Fibroblast of lung (primary cell): Measurements from ENCODE around the gene OPRD1. TPM values are rescaled to one million over a fixed set of nuclear protein-coding genes. Genes with fewer than 3 reads are reported as not detected.
"Not testable (repeated sequence)": the region's sequence is repeated elsewhere in the genome, so short reads cannot be mapped to it uniquely, and the experiment has no call there.

ENCODE experiments used
- DNase-seq, 2 donors: peaks; one replicate each; pipeline versions ENCODE4 v3.0.0 to v3.0.0-alpha.2; 2010; ENCODE audit warnings: low read depth in 2 of 2
- H2AFZ ChIP-seq: 2 replicates; pipeline ENCODE4 v1.5.1; 2012; ENCODE audit warnings: low read length, control low read depth, inconsistent platforms
- H3K27ac ChIP-seq: 2 replicates; pipeline ENCODE4 v1.5.1; 2011; ENCODE audit warnings: low read length, control low read depth; ENCODE audit not compliant: insufficient read depth
- H3K27me3 ChIP-seq: 2 replicates; pipeline ENCODE4 v1.5.1; 2011; ENCODE audit warnings: mild to moderate bottlenecking, low read length; ENCODE audit not compliant: control insufficient read depth, insufficient read depth
- H3K36me3 ChIP-seq: 2 replicates; pipeline ENCODE4 v1.5.1; 2011; ENCODE audit warnings: low read length; ENCODE audit not compliant: control insufficient read depth, insufficient read depth
- H3K4me1 ChIP-seq: 2 replicates; pipeline ENCODE4 v1.5.1; 2011; ENCODE audit warnings: low read length; ENCODE audit not compliant: control insufficient read depth, insufficient read depth; ENCODE audit errors: extremely low read depth
- H3K4me2 ChIP-seq: 2 replicates; pipeline ENCODE4 v1.5.1; 2011; ENCODE audit warnings: low read length, control low read depth; ENCODE audit not compliant: insufficient read depth; ENCODE audit errors: extremely low read depth
- H3K4me3 ChIP-seq, 4 experiments: fragments of 200-600 bp in 1 of 4; sonication (generic) in 1 of 4; replicated peaks in 1 of 4; 2 replicates each; pipeline ENCODE4 v1.5.1; 2011 to 2016; ENCODE audit warnings: low read length in 4 of 4, low read depth in 3 of 4, mild to moderate bottlenecking in 3 of 4, control low read depth in 2 of 4, inconsistent platforms in 1 of 4, mixed read lengths in 1 of 4; ENCODE audit not compliant: insufficient read depth in 1 of 4; ENCODE audit errors: control extremely low read depth in 1 of 4
- H3K79me2 ChIP-seq: 2 replicates; pipeline ENCODE4 v1.5.1; 2012; ENCODE audit warnings: mild to moderate bottlenecking, low read length, inconsistent platforms; ENCODE audit not compliant: control insufficient read depth, insufficient read depth
- H3K9ac ChIP-seq: 2 replicates; pipeline ENCODE4 v1.5.1; 2011; ENCODE audit warnings: mild to moderate bottlenecking, low read length, control low read depth; ENCODE audit not compliant: insufficient read depth
- H3K9me3 ChIP-seq: 2 replicates; pipeline ENCODE4 v1.5.1; 2012; ENCODE audit warnings: low read depth, low read length; ENCODE audit not compliant: control insufficient read depth, insufficient read depth
- H4K20me1 ChIP-seq: 2 replicates; pipeline ENCODE4 v1.5.1; 2011; ENCODE audit warnings: low read length; ENCODE audit not compliant: control insufficient read depth, insufficient read depth; ENCODE audit errors: extremely low read depth
- CTCF ChIP-seq, 2 donors: IDR thresholded peaks in 1 of 2; conservative IDR thresholded peaks in 1 of 2; 1 replicate in 1 of 2; 2 replicates in 1 of 2; pipeline ENCODE4 v1.5.1; 2011 to 2012; ENCODE audit warnings: low read length in 2 of 2, control low read depth in 1 of 2, inconsistent platforms in 1 of 2, low read depth in 1 of 2, mild to moderate bottlenecking in 1 of 2
- EZH2 ChIP-seq: IDR thresholded peaks from 2 replicates; pipeline ENCODE4 v1.5.1; 2012; ENCODE audit warnings: low read length, control low read depth, mild to moderate bottlenecking; ENCODE audit errors: missing control alignments
- polyA plus RNA-seq, 2 donors: library from polyadenylated mRNA; depleted of rRNA in 1 of 2; stranded (reverse) in 1 of 2; unstranded in 1 of 2; fragments of >200 nt; gene quantifications; 2 replicates each; pipeline ENCODE4 v1.2.1, GENCODE V29; 2011 to 2012; ENCODE audit warnings: missing spikeins in 1 of 2
- total RNA-seq: library from RNA; depleted of rRNA; stranded (reverse); fragments of >200 nt; gene quantifications from 2 replicates; pipeline ENCODE4 v1.2.1, GENCODE V29; 2014

The OPRD1 gene
- total and polyA plus RNA-seq, 2 donors (not counting 1 experiment from before 2014, with no cell fraction given): under 0.01 to 0.01 TPM

GRCh38 chr1:28853093-28853742 lies 41.2 kb downstream of the OPRD1 start:
- no peak for DNase-seq
- Histone ChIP-seq H3K27ac (no peak overlapping the region), H3K79me2 (no peaks in the 10 kb centered on the region), H3K9ac (no peak overlapping the region), H3K4me3 (no peak overlapping the region), H3K27me3 (no peaks in the 10 kb centered on the region), H3K4me1 (no peaks in the 10 kb centered on the region), H2AFZ (no peak overlapping the region), H3K4me2 (no peak overlapping the region), H3K36me3 (no peaks in the 10 kb centered on the region), H4K20me1 (no peaks in the 10 kb centered on the region), H3K9me3 (no peaks in the 10 kb centered on the region)
- TF ChIP-seq CTCF (conservative IDR thresholded peaks at IDR 0.05 in 1 of 2, IDR thresholded peaks at IDR 0.05 in 1 of 2; ENCODE audit: low read depth in 1 of 2, low read length in 2 of 2): no peak
- TF ChIP-seq EZH2: no peak

- not testable (repeated sequence) for H2AFZ ChIP-seq, H3K9ac ChIP-seq, H3K27me3 ChIP-seq, H3K9me3 ChIP-seq, H3K36me3 ChIP-seq, H3K4me3 ChIP-seq, DNase-seq, H3K4me1 ChIP-seq, H3K4me2 ChIP-seq, H3K79me2 ChIP-seq, H4K20me1 ChIP-seq, H3K27ac ChIP-seq
Observed at GRCh38 chr1:28854406-28854805, 42.4 kb downstream of the OPRD1 start.

GRCh38 chr1:28855046-28855445 lies 43.1 kb downstream of the OPRD1 start:
- Histone ChIP-seq H3K4me1 (no peaks in the 10 kb centered on the region), H3K79me2 (no peaks in the 10 kb centered on the region), H4K20me1 (no peaks in the 10 kb centered on the region), H3K4me3 (no peak overlapping the region), H3K9me3 (no peaks in the 10 kb centered on the region), H3K27me3 (no peaks in the 10 kb centered on the region), H3K27ac (no peak overlapping the region), H3K4me2 (no peak overlapping the region), H3K9ac (no peak overlapping the region), H3K36me3 (no peaks in the 10 kb centered on the region), H2AFZ (no peak overlapping the region)
- no peak for DNase-seq
- TF ChIP-seq EZH2: no peak

GRCh38 chr1:28855469-28855951 lies 43.5 kb downstream of the OPRD1 start:
- TF ChIP-seq CTCF (conservative IDR thresholded peaks at IDR 0.05 in 1 of 2, IDR thresholded peaks at IDR 0.05 in 1 of 2; ENCODE audit: low read depth in 1 of 2, low read length in 2 of 2): no peak
- TF ChIP-seq EZH2: no peak
- Histone ChIP-seq H3K27me3 (no peaks in the 10 kb centered on the region), H3K79me2 (no peaks in the 10 kb centered on the region), H2AFZ (no peak overlapping the region), H3K4me1 (no peaks in the 10 kb centered on the region), H3K27ac (no peak overlapping the region), H3K9me3 (no peaks in the 10 kb centered on the region), H4K20me1 (no peaks in the 10 kb centered on the region), H3K4me3 (no peak overlapping the region), H3K36me3 (no peaks in the 10 kb centered on the region), H3K9ac (no peak overlapping the region), H3K4me2 (no peak overlapping the region)
- peak in 1 of 2 donors; percentile 16 for DNase-seq
